GM18505 (cell line): ENCODE results near the gene ZFHX3.

Source experiments
- ATAC-seq: cut with Tn5 transposase; IDR thresholded peaks from one replicate; pipeline ENCODE4 v1.9.1; 2021; ENCODE audit not compliant: unreplicated experiment
- POLR2A ChIP-seq: IDR thresholded peaks from 4 replicates; pipeline ENCODE4 v1.6.1; 2011; ENCODE audit warnings: borderline replicate concordance; ENCODE audit not compliant: insufficient read depth, insufficient read length; ENCODE audit errors: extremely low read depth

ZFHX3 gene

GRCh38 chr16:72948238-72948829, 99.6 kb downstream of the ZFHX3 start:
- no peak for ATAC-seq
- no peak for TF ChIP-seq POLR2A

- TF ChIP-seq POLR2A: no peak
- no peak for ATAC-seq
These were observed 100.3 kb downstream of the ZFHX3 start for GRCh38 chr16:72947379-72948237.

GRCh38 chr16:72946474-72947194, 101.3 kb downstream of the ZFHX3 start:
- ATAC-seq: no peak

GRCh38 chr16:72946063-72946462, 101.9 kb downstream of the ZFHX3 start:
- ATAC-seq: no peak
- no peak for TF ChIP-seq POLR2A

More at GRCh38 chr16:72946474-72947194, 101.3 kb downstream of the ZFHX3 start:
- no peak for TF ChIP-seq POLR2A

- no peak for TF ChIP-seq POLR2A
- no peak for ATAC-seq
These were observed 102.3 kb downstream of the ZFHX3 start for GRCh38 chr16:72945611-72946010.

GRCh38 chr16:72944757-72945485, 103.0 kb downstream of the ZFHX3 start:
- TF ChIP-seq POLR2A: no peak
- no peak for ATAC-seq

GRCh38 chr16:72942021-72942420, 105.9 kb downstream of the ZFHX3 start:
- ATAC-seq: no peak
- no peak for TF ChIP-seq POLR2A

GRCh38 chr16:72940886-72941285, 107.0 kb downstream of the ZFHX3 start:
- ATAC-seq: no peak

GRCh38 chr16:72939247-72939646, 108.7 kb downstream of the ZFHX3 start:
- ATAC-seq: no peak
- no peak for TF ChIP-seq POLR2A

More at GRCh38 chr16:72940886-72941285, 107.0 kb downstream of the ZFHX3 start:
- TF ChIP-seq POLR2A: no peak

- no peak for TF ChIP-seq POLR2A
- ATAC-seq: no peak
These were observed 109.1 kb downstream of the ZFHX3 start for GRCh38 chr16:72938795-72939164.

GRCh38 chr16:72937916-72938794, 109.8 kb downstream of the ZFHX3 start:
- ATAC-seq: no peak
- no peak for TF ChIP-seq POLR2A

GRCh38 chr16:72937360-72937759, 110.6 kb downstream of the ZFHX3 start:
- no peak for ATAC-seq
- TF ChIP-seq POLR2A: no peak
